Keratinocyte (primary cell): ENCODE results near the gene KCNMA1. TPM values are rescaled to one million over a fixed set of nuclear protein-coding genes. Genes with fewer than 3 reads are reported as not detected.
"Not testable (repeated sequence)": the region's sequence is repeated elsewhere in the genome, so short reads cannot be mapped to it uniquely, and the experiment has no call there.

Experiments
- DNase-seq: peaks from one replicate; pipeline ENCODE4 v3.0.0-alpha.2; 2011; ENCODE audit warnings: low read depth, missing footprints, low spot score
- FAIRE-seq: peaks from 2 replicates; lab custom pipeline; 2011; peaks lifted over from hg19 to GRCh38; lab: Jason Lieb, UNC
- H2AFZ ChIP-seq: 2 replicates; pipeline ENCODE4 v1.6.0; 2012; ENCODE audit warnings: low read length, control low read depth, inconsistent platforms; ENCODE audit not compliant: control insufficient read depth
- H3K27ac ChIP-seq: 2 replicates; pipeline ENCODE4 v1.5.1; 2011; ENCODE audit warnings: low read length; ENCODE audit not compliant: control insufficient read depth, insufficient read depth
- H3K27me3 ChIP-seq: 3 replicates; pipeline ENCODE4 v1.6.0; 2011; ENCODE audit warnings: low read length; ENCODE audit not compliant: control insufficient read depth, insufficient read depth; ENCODE audit errors: extremely low read depth
- H3K36me3 ChIP-seq, 2 experiments: 2 replicates in 1 of 2; 3 replicates in 1 of 2; pipeline ENCODE4 v1.5.1; 2011; ENCODE audit warnings: low read length in 2 of 2, mild to moderate bottlenecking in 1 of 2; ENCODE audit not compliant: control insufficient read depth in 2 of 2, insufficient read depth in 2 of 2; ENCODE audit errors: extremely low read depth in 1 of 2
- H3K4me1 ChIP-seq: 3 replicates; pipeline ENCODE4 v1.5.1; 2011; ENCODE audit warnings: low read length; ENCODE audit not compliant: control insufficient read depth, insufficient read depth; ENCODE audit errors: extremely low read depth
- H3K4me2 ChIP-seq: 3 replicates; pipeline ENCODE4 v1.6.0; 2011; ENCODE audit warnings: low read depth, low read length; ENCODE audit not compliant: control insufficient read depth, insufficient read depth; ENCODE audit errors: extremely low read depth
- H3K4me3 ChIP-seq, 3 experiments: fragments of 200-600 bp in 1 of 3; sonication (generic) in 1 of 3; 2 replicates in 2 of 3; 3 replicates in 1 of 3; pipeline ENCODE4 v1.5.1; 2011 to 2016; ENCODE audit warnings: low read length in 3 of 3, mild to moderate bottlenecking in 3 of 3, control low read depth in 2 of 3, inconsistent platforms in 1 of 3, low read depth in 1 of 3, mixed read lengths in 1 of 3, mixed run types in 1 of 3, moderate library complexity in 1 of 3; ENCODE audit not compliant: control insufficient read depth in 2 of 3, insufficient read depth in 2 of 3; ENCODE audit errors: extremely low read depth in 1 of 3
- H3K79me2 ChIP-seq: 2 replicates; pipeline ENCODE4 v1.6.0; 2012; ENCODE audit warnings: low read length; ENCODE audit not compliant: control insufficient read depth, insufficient read depth
- H3K9ac ChIP-seq: 3 replicates; pipeline ENCODE4 v1.6.0; 2011; ENCODE audit warnings: low read length; ENCODE audit not compliant: control insufficient read depth, insufficient read depth; ENCODE audit errors: extremely low read depth
- H3K9me1 ChIP-seq: 3 replicates; pipeline ENCODE4 v1.6.0; 2011; ENCODE audit warnings: low read length; ENCODE audit not compliant: control insufficient read depth, insufficient read depth; ENCODE audit errors: extremely low read depth
- H3K9me3 ChIP-seq: 2 replicates; pipeline ENCODE4 v1.5.1; 2012; ENCODE audit warnings: low read depth, low read length; ENCODE audit not compliant: control insufficient read depth
- H4K20me1 ChIP-seq: 3 replicates; pipeline ENCODE4 v1.6.0; 2011; ENCODE audit warnings: low read length; ENCODE audit not compliant: control insufficient read depth, insufficient read depth; ENCODE audit errors: extremely low read depth
- EZH2 ChIP-seq: IDR thresholded peaks from one replicate; pipeline ENCODE4 v1.6.1; 2012; ENCODE audit warnings: inconsistent platforms, mild to moderate bottlenecking, low read length, moderate library complexity
- dilution Hi-C: fragments of 300-500 bp; cut with MboI; formaldehyde crosslinking; loops from one replicate; pipeline ENCODE4 v1.7.0; 2020; ENCODE audit warnings: low sequenced_read_pairs; ENCODE audit not compliant: extremely low pct_ligation_motif_present
- polyA plus RNA-seq, 5 experiments: library from polyadenylated mRNA; depleted of rRNA in 3 of 5; stranded (reverse) in 3 of 5; stranded (forward) in 1 of 5; unstranded in 1 of 5; fragments of >200 nt; gene quantifications; 1 replicate in 1 of 5; 2 replicates in 3 of 5; 3 replicates in 1 of 5; pipeline versions ENCODE4 v1.2.1 to v1.2.3, GENCODE V29; 2011 to 2012; ENCODE audit warnings: missing spikeins in 2 of 5, low read depth in 1 of 5, low replicate concordance in 1 of 5
- TF ChIP-seq, protein P1 (sequence below), 3 experiments: IDR thresholded peaks in 1 of 3; conservative IDR thresholded peaks in 1 of 3; optimal IDR thresholded peaks in 1 of 3; 2 replicates in 2 of 3; 3 replicates in 1 of 3; pipeline versions ENCODE3 to v1.5.1; 2011; ENCODE audit warnings: low read length in 3 of 3, mild to moderate bottlenecking in 3 of 3, moderate library complexity in 2 of 3, control low read depth in 1 of 3, inconsistent platforms in 1 of 3; ENCODE audit not compliant: insufficient read depth in 2 of 3; ENCODE audit errors: extremely low read depth in 1 of 3

KCNMA1 gene
- polyA plus RNA-seq, 1 donor (not counting 4 experiments of a cell fraction or from before 2014, with no cell fraction given) = 6.3 TPM

GRCh38 chr10:77575271-77576006, 62.2 kb downstream of the KCNMA1 start:
- H3K4me3 ChIP-seq = no peak overlapping the region
- dilution Hi-C loops = no loop called here
- H3K27ac ChIP-seq = no peak overlapping the region
- H3K4me1 ChIP-seq = peaks cover 18% of the 10 kb centered on the region
- H3K9me3 ChIP-seq = no peaks in the 10 kb centered on the region
- DNase-seq = no peak
- no peaks in the 10 kb centered on the region for H3K27me3 ChIP-seq
- H3K9me1 ChIP-seq = no peaks in the 10 kb centered on the region
- H4K20me1 ChIP-seq = no peaks in the 10 kb centered on the region
- H3K4me2 ChIP-seq = no peak overlapping the region
- TF ChIP-seq, protein P1, sequence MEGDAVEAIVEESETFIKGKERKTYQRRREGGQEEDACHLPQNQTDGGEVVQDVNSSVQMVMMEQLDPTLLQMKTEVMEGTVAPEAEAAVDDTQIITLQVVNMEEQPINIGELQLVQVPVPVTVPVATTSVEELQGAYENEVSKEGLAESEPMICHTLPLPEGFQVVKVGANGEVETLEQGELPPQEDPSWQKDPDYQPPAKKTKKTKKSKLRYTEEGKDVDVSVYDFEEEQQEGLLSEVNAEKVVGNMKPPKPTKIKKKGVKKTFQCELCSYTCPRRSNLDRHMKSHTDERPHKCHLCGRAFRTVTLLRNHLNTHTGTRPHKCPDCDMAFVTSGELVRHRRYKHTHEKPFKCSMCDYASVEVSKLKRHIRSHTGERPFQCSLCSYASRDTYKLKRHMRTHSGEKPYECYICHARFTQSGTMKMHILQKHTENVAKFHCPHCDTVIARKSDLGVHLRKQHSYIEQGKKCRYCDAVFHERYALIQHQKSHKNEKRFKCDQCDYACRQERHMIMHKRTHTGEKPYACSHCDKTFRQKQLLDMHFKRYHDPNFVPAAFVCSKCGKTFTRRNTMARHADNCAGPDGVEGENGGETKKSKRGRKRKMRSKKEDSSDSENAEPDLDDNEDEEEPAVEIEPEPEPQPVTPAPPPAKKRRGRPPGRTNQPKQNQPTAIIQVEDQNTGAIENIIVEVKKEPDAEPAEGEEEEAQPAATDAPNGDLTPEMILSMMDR (optimal IDR thresholded peaks at IDR 0.05 in 1 of 3, IDR thresholded peaks at IDR 0.05 in 1 of 3, conservative IDR thresholded peaks at IDR 0.05 in 1 of 3; ENCODE audit: extremely low read depth in 1 of 3, insufficient read depth in 2 of 3, low read length in 3 of 3) = no peak
- TF ChIP-seq EZH2 = no peak
- no peak overlapping the region for H2AFZ ChIP-seq
- FAIRE-seq = no peak
- no peak overlapping the region for H3K9ac ChIP-seq
- no peaks in the 10 kb centered on the region for H3K79me2 ChIP-seq
- H3K36me3 ChIP-seq = no peaks in the 10 kb centered on the region

DNA sequence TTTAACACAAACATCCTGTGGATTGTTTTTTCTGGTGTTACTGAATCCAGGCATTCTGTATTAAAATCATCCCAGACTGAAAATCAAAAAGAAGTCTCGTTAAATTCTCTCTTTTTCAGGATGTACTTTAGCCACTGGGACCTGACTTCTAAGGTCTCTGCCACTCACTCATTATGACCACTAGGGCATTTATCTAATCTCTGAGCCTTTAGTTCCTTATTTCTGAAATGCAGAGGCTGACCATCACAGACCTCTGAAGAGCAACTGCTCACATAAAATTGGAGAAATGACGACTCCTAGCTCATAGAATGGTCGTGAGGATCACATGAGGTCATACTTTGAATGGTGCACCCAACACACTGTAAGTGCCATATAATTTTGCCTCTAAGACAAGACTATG, 63.2 kb downstream of the KCNMA1 start:
- Histone ChIP-seq H3K4me2 (no peak overlapping the region), H3K9me3 (no peaks in the 10 kb centered on the region), H2AFZ (no peak overlapping the region), H4K20me1 (no peaks in the 10 kb centered on the region), H3K4me1 (peaks cover 16% of the 10 kb centered on the region), H3K4me3 (no peak overlapping the region), H3K27me3 (no peaks in the 10 kb centered on the region), H3K36me3 (no peaks in the 10 kb centered on the region), H3K9me1 (no peaks in the 10 kb centered on the region), H3K27ac (no peak overlapping the region), H3K79me2 (no peaks in the 10 kb centered on the region), H3K9ac (no peak overlapping the region)
- dilution Hi-C loops = no loop called here
- TF ChIP-seq EZH2 = no peak
- TF ChIP-seq, protein P1 (optimal IDR thresholded peaks at IDR 0.05 in 1 of 3, IDR thresholded peaks at IDR 0.05 in 1 of 3, conservative IDR thresholded peaks at IDR 0.05 in 1 of 3; ENCODE audit: extremely low read depth in 1 of 3, insufficient read depth in 2 of 3, low read length in 3 of 3) = no peak
- no peak for FAIRE-seq
- no peak for DNase-seq

DNA sequence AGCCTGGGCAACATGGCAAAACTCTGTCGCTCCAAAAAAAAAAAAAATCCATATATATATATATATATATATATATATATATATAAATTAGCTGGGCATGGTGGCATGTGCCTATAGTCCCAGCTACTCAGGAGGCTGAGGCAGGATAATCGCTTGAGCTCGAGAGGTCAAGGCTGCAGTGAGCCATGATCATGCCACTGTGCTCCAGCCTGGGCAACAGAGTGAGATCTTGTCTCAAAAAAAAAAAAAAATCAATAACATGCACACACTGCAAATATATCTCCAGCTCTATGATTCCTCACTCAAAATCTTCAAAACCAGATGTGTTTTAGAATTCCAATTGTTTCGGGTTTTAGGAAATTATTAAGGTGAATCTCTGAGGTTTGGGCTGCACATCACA, 65.1 kb downstream of the KCNMA1 start:
- FAIRE-seq, H3K27ac ChIP-seq, dilution Hi-C loops: not testable (repeated sequence)

More for the DNA sequence above, 65.1 kb downstream of the KCNMA1 start:
- not testable (repeated sequence) for H3K79me2 ChIP-seq, H4K20me1 ChIP-seq, H3K4me1 ChIP-seq, H3K9ac ChIP-seq, H3K36me3 ChIP-seq, H3K4me3 ChIP-seq, H3K27me3 ChIP-seq, H3K9me3 ChIP-seq, H3K9me1 ChIP-seq, DNase-seq, H3K4me2 ChIP-seq, H2AFZ ChIP-seq
